HG02938 (cell line): ENCODE measurements around the gene SLC39A7.

Source experiments
- ATAC-seq: cut with Tn5 transposase; IDR thresholded peaks from one replicate; pipeline ENCODE4 v1.9.1; 2021; ENCODE audit warnings: mild to moderate bottlenecking, moderate library complexity; ENCODE audit not compliant: unreplicated experiment

The SLC39A7 gene, protein sequence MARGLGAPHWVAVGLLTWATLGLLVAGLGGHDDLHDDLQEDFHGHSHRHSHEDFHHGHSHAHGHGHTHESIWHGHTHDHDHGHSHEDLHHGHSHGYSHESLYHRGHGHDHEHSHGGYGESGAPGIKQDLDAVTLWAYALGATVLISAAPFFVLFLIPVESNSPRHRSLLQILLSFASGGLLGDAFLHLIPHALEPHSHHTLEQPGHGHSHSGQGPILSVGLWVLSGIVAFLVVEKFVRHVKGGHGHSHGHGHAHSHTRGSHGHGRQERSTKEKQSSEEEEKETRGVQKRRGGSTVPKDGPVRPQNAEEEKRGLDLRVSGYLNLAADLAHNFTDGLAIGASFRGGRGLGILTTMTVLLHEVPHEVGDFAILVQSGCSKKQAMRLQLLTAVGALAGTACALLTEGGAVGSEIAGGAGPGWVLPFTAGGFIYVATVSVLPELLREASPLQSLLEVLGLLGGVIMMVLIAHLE

GRCh38 chr6:33200219-33201146 lies at the start of gene SLC39A7, which contains the start of gene RXRB:
Gene SLC39A7, plus strand, starts transcription at chr6:33200867. Its CDS starts 379 bp downstream, at chr6:33201246.
Gene RXRB, minus strand, starts transcription at chr6:33200665. Its CDS starts 189 bp downstream, at chr6:33200476.
- ATAC-seq = peak; percentile 70

DNA sequence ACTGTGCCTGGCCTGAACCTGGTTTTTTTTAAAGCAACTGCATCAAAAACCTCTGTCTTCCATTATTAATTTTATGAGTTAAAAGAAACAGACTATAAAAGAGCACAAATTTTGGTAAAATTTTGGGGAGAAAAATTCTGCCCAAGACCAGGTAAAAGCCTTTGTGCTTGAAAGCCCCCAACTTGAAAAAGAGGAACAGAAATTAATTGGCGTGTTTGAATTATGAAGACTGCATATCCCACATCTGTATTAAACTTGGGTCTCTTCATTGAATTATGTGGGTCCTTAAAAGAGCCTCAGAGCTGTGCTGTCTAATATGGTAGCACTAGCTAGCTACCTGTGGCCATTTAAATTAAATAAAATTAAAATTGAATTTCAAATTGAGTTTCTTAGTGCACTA lies 49.6 kb upstream of the SLC39A7 start:
- no peak for ATAC-seq

DNA sequence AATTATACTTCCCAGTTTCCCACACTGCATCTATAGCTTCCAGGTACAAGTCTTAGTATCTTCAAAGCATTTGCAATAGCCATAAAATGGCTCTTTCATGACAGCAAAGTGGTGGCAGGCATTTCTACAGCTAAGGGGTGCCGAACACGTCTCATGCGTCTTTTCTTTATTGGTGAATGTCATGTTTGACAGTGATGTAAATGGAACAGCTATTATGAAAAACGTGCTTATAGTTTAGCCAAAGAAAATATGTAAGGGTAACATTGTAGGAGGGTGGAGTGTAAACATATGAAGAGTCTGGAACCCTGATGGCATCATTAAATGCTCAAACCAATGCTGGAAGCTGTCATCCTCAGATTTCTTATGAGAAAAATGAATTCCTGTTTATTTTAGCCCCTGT lies 46.3 kb upstream of the SLC39A7 start:
- ATAC-seq = no peak

GRCh38 chr6:33156561-33156960 lies 44.1 kb upstream of the SLC39A7 start:
- ATAC-seq = no peak

DNA sequence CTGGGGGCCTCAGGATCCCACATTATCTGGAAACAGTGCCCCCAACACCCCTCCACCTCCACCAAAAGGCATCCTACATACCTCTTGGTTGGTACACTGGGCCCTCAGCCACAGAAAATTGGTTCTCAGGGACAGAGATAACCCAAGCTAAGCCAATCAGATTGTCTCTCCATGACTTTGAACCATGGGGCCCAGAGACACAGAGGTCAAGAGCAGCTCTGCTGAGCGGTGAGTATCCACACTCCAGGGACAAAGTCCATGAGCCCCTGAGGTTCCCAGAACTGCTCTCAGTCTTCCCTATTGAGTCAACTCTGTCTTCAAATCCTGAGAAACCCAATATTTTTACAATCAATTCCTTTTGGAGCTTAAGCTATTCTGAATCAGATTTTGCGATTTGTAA lies 43.7 kb upstream of the SLC39A7 start:
- no peak for ATAC-seq

DNA sequence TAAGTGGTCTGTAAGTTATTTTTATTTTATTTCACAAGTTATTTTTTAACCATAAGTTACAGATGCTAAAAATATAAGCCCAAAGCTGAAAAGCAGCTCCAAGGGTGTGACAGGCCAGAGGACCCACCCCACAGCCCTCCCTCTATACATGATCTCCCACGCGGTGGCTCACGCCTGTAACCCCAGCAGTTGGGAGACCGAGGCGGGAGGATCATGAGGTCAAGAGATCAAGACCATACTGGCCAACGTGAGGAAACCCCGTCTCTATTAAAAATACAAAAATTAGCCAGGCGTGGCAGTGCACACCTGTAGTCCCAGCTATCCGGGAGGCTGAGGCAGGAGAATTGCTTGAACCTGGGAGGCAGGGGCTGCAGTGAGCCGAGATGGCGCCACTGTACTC lies 40.6 kb upstream of the SLC39A7 start:
- no peak for ATAC-seq

- no peak for ATAC-seq
These were observed 39.8 kb upstream of the SLC39A7 start for GRCh38 chr6:33160728-33161344.

GRCh38 chr6:33161354-33162331 lies 39.0 kb upstream of the SLC39A7 start:
- no peak for ATAC-seq

GRCh38 chr6:33163540-33163939 lies 37.1 kb upstream of the SLC39A7 start:
- no peak for ATAC-seq

DNA sequence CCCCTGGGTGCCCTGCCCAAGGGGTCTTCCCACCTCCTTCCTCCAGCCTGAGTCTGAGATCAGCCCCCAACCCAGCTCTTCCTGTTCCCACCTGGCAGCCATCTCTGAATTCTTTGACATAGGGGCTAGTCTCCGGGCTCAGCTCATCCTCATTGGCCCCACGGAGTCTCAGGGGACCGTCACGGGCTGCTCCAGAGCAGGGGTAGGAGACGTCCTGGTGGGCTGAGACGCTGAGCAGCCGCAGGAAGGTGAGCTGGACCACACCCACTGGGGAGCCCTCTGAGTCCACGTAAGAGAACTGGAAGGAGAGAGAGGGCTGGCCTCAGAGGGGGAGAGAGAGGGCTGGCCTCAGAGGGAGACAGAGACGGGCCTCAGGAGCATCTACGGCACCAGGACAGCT lies 36.5 kb upstream of the SLC39A7 start:
- ATAC-seq = no peak

- ATAC-seq = no peak
These were observed 35.8 kb upstream of the SLC39A7 start for GRCh38 chr6:33164665-33165373.

DNA sequence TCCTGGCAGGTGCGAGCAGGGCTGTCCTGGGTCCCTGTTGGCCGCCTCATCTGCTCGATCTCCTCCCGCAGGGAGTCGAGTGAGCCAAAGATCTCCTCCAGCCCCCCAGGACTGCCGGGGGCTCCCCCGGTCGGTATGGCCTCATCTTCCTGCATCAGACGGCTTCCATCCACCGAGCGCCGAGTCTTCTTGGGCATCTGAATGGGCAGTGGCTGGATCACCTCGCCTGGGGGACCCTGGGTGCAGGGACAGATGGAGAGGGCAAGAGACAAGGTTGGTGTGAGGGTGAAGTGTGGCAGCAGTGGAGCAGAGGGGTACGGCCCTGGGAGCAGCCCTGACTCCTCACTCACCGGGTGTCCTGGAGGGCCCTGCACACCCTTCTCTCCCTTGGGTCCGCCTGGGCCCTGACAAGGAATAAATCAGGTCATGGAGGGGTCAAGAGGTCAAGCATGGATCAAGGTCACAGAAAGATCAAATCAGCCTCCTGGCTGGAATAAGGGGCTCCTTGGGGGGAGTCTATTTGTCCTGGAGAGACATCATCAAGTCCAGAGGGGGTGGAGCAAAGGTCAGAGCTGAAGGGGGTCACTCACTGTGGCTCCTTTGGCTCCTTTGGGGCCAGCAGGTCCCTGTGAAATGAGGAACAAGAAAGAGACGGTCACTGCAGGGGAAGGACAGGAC lies 34.9 kb upstream of the SLC39A7 start:
- no peak for ATAC-seq

DNA sequence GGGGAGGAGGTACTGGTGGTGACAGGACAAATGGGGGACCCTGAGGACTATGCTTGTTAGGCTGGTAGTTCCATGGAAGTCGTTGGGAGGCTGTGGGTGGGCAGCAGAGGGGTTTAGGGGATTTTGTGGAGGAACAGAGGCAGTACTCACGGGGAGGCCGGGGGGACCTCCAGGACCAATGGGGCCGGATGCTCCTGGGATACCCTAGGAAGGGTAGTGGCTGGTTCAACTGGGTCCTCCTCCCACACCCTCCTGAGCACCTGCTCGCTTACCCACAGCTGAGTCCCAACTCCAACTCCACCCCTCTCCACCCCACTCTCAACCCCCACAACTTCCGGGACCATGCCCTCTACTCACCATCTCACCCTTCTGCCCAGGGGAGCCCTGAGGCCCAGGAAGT lies 34.3 kb upstream of the SLC39A7 start:
- ATAC-seq = no peak

- ATAC-seq = no peak
These were observed 33.9 kb upstream of the SLC39A7 start for GRCh38 chr6:33166811-33167210.

- ATAC-seq = no peak
These were observed 33.0 kb upstream of the SLC39A7 start for GRCh38 chr6:33167374-33168283.

GRCh38 chr6:33168284-33168601 lies 32.4 kb upstream of the SLC39A7 start:
- no peak for ATAC-seq

GRCh38 chr6:33168639-33169038 lies 32.0 kb upstream of the SLC39A7 start:
- ATAC-seq = no peak
